ENCODE data around the gene OR5D18. TPM values are rescaled to one million over a fixed set of nuclear protein-coding genes. Genes with fewer than 3 reads are reported as not detected.

The OR5D18 gene
- total RNA-seq, 2 donors from 2014 or later = not detected

- H3K4me3 Mint-ChIP-seq = no peak within 1 kb of the TSS
- Histone ChIP-seq H3K4me1 (ENCODE audit: control insufficient read depth, insufficient read depth, low read length) (no peaks in the 10 kb centered on the region), H3K27me3 (ENCODE audit: control insufficient read depth, insufficient read depth, low read length, poor library complexity, severe bottlenecking) (no peaks in the 10 kb centered on the region), H3K4me3 (ENCODE audit: low read length) (no peak within 1 kb of the TSS), H3K36me3 (ENCODE audit: control insufficient read depth, insufficient read depth, low read length) (no peaks in the 10 kb centered on the region), H3K9ac (ENCODE audit: extremely low read depth, low read length, poor library complexity, severe bottlenecking) (no peak within 1 kb of the TSS), H3K9me3 (ENCODE audit: control insufficient read depth, low read length) (peaks cover 79% of the 10 kb centered on the region), H3K27ac (ENCODE audit: low read depth, low read length) (no peak within 1 kb of the TSS)
- no peaks in the 10 kb centered on the region for H3K36me3 Mint-ChIP-seq (ENCODE audit: low read depth)
- no peak for DNase-seq
- no peak for TF ChIP-seq CTCF (conservative IDR thresholded peaks at IDR 0.05)
- no CpG with 5 or more reads among the region's 1 CpG for WGBS, 2 experiments (ENCODE audit: insufficient coverage in 1 of 2, insufficient read length in 1 of 2)
- no peaks in the 10 kb centered on the region for H3K27me3 Mint-ChIP-seq (ENCODE audit: insufficient read depth)
- H3K27ac Mint-ChIP-seq = no peak within 1 kb of the TSS
- H3K4me1 Mint-ChIP-seq = no peaks in the 10 kb centered on the region
- H3K9me3 Mint-ChIP-seq = peaks cover 79% of the 10 kb centered on the region
Measured at GRCh38 chr11:55811067-55811466, 8.4 kb upstream of the OR5D18 start, which contains the start of gene OR5L1. OR5L1 (plus strand) TSS chr11:55811367; CDS start chr11:55811467, 100 bp downstream.

- Mint-ChIP-seq H3K4me1 (no peaks in the 10 kb centered on the region), H3K9me3 (peaks cover 69% of the 10 kb centered on the region), H3K27me3 (ENCODE audit: insufficient read depth) (no peaks in the 10 kb centered on the region), H3K36me3 (ENCODE audit: low read depth) (no peaks in the 10 kb centered on the region), H3K27ac (no peak within 1 kb of the TSS), H3K4me3 (no peak within 1 kb of the TSS)
- no peaks in the 10 kb centered on the region for H3K4me1 ChIP-seq (ENCODE audit: control insufficient read depth, insufficient read depth, low read length)
- H3K9ac ChIP-seq (ENCODE audit: extremely low read depth, low read length, poor library complexity, severe bottlenecking) = no peak within 1 kb of the TSS
- no peak within 1 kb of the TSS for H3K27ac ChIP-seq (ENCODE audit: low read depth, low read length)
- H3K36me3 ChIP-seq (ENCODE audit: control insufficient read depth, insufficient read depth, low read length) = no peaks in the 10 kb centered on the region
- no peak within 1 kb of the TSS for H3K4me3 ChIP-seq (ENCODE audit: low read length)
- peaks cover 68% of the 10 kb centered on the region for H3K9me3 ChIP-seq (ENCODE audit: control insufficient read depth, low read length)
- no peak for DNase-seq
- TF ChIP-seq CTCF (conservative IDR thresholded peaks at IDR 0.05) = no peak
- no peaks in the 10 kb centered on the region for H3K27me3 ChIP-seq (ENCODE audit: control insufficient read depth, insufficient read depth, low read length, poor library complexity, severe bottlenecking)
Measured at GRCh38 chr11:55826919-55827318, 7.5 kb downstream of the OR5D18 start, which contains the start of gene OR5L2. OR5L2 (plus strand) TSS chr11:55827219; CDS start chr11:55827219, 0 bp downstream.

- Mint-ChIP-seq H3K36me3 (ENCODE audit: low read depth) (no peaks in the 10 kb centered on the region), H3K27me3 (ENCODE audit: insufficient read depth) (no peaks in the 10 kb centered on the region), H3K9me3 (peaks cover 78% of the 10 kb centered on the region), H3K27ac (no peak within 1 kb of the TSS), H3K4me1 (no peaks in the 10 kb centered on the region), H3K4me3 (no peak within 1 kb of the TSS)
- no peak within 1 kb of the TSS for H3K4me3 ChIP-seq (ENCODE audit: low read length)
- no peak within 1 kb of the TSS for H3K27ac ChIP-seq (ENCODE audit: low read depth, low read length)
- no peaks in the 10 kb centered on the region for H3K36me3 ChIP-seq (ENCODE audit: control insufficient read depth, insufficient read depth, low read length)
- no peaks in the 10 kb centered on the region for H3K4me1 ChIP-seq (ENCODE audit: control insufficient read depth, insufficient read depth, low read length)
- DNase-seq = no peak
- 32% methylated on average over 3 of the region's 3 CpGs; no CpG with 5 or more reads in 1 of the 2 experiments for WGBS, 2 experiments (ENCODE audit: insufficient coverage in 1 of 2, insufficient read length in 1 of 2)
- no peak within 1 kb of the TSS for H3K9ac ChIP-seq (ENCODE audit: extremely low read depth, low read length, poor library complexity, severe bottlenecking)
- peaks cover 64% of the 10 kb centered on the region for H3K9me3 ChIP-seq (ENCODE audit: control insufficient read depth, low read length)
- no peak for TF ChIP-seq CTCF (conservative IDR thresholded peaks at IDR 0.05)
- H3K27me3 ChIP-seq (ENCODE audit: control insufficient read depth, insufficient read depth, low read length, poor library complexity, severe bottlenecking) = no peaks in the 10 kb centered on the region
Measured at GRCh38 chr11:55838452-55838851, 19.0 kb downstream of the OR5D18 start, which contains the start of gene OR5D16. OR5D16 (plus strand) TSS chr11:55838752; CDS start chr11:55838752, 0 bp downstream.
